NCI-H748 (cell line): ENCODE results near the gene CYGB.
"Not testable (repeated sequence)": the region's sequence is repeated elsewhere in the genome, so short reads cannot be mapped to it uniquely, and the experiment has no call there.

Experiments used
- DNase-seq: peaks from one replicate; lab custom pipeline; 2025; ENCODE audit not compliant: unreplicated experiment; lab: John Stamatoyannopoulos, UW

Gene CYGB

DNA sequence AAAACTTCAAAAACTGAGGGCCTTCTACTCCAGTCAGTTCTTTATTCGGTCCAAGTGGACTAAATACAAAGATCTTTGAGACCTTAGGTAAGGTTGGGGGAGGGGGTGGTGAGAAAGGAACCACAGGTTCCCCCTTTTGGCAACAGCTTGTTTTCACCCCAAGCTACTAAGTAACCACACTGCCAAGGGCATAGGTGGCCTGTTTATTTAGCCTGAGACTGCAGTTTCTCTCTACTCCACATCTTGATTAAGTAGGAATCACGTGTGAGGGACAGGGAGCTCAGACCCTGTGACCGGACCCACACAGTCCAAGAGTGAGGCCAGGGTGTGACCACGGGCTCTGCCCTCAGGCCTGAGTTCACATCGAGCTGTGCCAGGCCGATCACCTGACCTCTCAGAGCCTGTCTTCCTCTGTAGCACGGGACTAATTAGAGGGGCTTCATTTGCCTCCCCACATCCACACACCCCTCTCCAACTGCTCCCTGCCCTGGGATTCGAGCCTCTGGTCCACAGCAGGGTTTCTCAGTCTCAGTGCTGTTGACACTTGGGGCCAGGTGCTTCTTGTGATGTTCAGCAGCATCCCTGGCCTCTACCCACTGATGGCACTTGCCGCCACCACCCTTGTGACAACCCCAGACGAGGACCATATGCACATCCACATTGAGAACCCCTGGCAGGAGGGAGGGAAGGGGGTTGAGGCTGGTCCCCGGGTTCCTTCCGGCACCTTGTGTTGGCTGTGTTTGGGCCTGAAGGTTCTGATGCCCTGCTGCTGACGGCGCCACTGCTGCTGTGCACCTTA lies 30.3 kb upstream of the CYGB start:
- no peak for DNase-seq

DNA sequence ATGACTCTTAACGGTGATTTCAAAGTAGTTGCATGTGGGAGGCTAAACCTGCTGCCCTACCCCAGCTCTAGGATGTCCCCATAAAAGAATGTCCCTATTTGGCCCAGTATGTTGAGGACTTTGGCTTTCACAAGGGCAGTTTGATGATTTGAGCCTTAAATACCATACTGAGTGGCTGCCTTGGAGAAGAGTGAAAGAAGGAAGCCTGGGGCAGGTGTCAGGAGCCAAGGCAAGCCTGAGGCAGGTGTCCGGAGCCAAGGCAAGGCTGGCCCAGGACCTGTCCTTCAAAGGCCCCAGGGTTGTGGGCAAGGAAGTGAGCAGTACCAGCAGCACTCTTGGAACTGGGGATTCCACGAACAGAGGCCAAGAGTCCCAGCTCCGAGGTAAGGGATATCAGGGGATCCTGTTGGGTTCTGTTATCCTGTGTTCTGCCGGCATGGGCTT lies 29.5 kb upstream of the CYGB start:
- no peak for DNase-seq

DNA sequence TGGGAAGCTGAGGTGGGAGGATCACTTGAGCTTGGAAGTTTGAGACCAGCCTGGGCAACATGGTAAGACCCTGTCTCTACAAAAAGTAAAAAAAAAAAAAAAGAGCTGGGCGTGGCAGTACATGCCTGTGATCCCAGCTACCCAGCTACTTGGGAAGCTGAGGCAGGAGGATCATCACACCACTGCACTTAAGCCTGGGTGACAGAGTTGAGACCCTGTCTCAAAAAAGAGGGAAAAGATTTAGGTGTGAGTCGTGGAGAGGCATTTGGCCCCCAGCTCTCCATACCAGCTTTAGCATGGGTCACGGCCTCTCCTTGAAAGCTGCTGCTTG lies 29.1 kb upstream of the CYGB start:
- DNase-seq, result no peak

DNA sequence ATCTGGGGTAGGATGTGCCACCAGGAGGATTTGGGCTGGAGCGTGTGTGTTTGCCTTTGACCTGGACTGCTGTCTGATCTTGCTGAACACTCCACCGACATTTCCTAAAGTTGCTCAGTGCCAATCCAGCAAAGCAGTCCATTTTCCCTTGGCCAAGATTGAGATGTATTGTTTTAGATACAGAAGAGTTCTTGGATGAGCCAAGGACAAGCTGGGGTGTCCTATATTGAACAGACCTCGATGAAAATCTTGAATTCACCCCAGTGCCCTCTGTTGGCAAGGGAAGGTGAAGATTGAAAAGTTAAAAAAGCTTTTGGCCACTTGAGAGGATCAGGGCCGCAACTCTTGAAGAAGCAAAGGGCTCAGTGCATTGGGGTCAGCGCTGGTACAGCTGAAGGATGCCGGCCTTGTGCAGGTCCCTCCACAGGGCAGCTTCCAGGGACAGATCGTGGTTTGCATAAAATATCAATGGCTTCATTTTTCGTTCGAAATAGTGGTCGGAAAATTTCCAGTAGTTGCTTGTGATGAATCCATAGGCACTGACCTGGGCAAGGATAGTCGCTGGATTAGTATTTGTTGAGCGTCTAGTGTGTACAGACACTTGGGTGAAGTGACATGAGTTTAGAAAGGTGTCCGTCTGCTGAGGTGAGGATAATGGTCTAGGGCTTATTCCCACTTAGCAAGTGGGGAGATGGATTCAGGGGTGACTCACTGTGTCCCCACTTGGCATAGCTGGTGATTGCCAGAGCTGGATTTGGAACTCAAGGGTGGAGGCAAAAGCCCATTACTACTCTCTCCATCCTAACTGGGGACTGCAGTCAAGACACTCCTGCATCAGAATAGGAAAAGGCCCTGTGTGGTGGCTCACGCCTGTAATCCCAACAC lies 28.5 kb upstream of the CYGB start:
- no peak for DNase-seq

DNA sequence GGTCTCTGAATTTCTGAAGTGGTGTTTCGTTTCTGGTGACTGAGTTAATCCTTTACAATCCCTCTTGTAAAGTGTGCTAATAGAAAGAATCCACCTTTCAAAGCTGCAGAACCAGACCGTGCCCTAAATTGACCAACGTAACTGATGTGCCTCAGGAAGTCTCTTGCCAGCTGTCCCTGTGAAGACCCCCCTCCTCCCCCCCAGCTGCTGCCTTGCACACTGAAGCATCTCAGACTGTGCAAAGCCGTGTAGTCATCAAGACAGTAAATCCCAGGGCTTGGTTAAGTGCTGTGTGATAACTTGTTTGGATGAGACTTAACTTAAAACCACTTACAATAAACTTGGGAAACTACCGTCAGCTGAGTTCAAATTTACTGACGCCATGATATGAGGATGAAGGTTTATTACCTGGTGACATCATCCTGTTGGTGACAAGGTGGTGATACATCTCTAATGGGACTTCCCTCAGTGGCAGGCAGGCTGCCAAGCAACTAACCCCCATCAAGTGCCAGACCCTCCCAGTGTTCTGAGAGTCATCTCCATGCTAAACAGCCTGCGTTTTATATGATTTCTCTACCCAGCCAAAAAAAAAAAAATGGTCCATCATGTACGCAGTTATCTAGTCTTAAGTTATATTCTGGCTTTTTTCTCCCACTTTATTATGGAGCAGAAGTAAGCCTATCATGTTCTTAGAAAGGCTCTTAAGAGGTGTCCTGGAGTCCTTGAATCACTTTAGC lies 27.6 kb upstream of the CYGB start:
- DNase-seq, result not testable (repeated sequence)

DNA sequence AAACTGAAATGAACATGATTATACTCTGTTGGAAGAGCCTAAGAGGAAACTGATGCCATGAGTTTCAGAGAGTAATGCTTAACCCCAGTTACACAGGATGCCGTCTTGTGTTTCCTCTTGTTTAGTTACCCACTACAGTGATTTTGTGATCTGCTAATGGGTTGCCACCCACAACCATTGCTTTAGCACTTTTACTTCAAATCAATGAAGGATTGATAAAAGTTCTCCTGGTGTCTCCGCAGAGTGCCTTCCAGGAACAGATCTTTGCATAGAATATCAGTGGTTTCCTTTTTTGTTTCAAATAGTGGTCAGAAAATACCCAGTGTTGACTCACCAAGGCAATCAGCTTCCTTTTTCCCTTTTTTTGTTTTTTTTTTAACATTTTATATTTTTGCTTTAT lies 25.9 kb upstream of the CYGB start:
- DNase-seq, result not testable (repeated sequence)

DNA sequence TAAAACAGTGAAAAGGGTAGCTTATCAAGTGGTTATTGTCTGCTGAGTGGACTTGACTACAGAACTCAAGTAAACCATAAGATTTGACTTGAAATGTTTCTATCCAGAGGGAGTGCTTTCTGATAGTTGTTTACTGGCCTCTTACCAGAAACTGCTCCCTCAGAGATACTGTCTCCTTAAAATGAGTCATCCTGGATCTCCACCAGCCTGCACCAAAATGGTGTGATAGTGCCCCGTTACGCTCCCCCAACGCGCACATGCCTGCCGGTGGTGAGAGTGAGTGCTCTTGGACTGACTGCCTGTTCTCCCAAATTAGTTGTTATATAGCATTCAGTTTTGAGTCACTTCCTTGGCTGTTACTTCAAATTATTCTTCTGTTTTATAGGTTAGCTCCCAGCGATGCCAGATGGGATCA lies 25.2 kb upstream of the CYGB start:
- DNase-seq, result no peak

DNA sequence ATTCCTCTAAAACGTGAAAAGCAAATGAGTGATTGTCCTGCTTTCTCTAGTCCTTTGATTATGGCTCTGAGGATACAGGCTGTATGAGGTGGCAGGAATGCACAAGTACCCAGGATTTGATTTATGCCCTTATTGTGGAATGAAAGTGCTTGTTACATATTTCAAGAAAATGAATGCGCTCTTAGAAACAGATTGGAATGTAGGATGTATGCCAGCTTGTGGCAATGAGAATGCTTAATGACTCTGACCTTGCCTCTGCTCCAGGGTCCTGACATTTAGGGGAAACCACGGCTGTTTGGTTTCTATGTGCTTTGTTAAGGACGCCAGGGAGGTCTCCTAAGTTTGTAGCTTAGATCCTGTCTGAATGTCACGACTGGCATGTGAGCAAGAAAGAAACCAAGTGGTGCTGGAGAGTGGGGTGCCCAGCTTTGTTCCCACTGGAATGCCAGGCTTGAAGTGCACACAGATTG lies 24.3 kb upstream of the CYGB start:
- no peak for DNase-seq

DNA sequence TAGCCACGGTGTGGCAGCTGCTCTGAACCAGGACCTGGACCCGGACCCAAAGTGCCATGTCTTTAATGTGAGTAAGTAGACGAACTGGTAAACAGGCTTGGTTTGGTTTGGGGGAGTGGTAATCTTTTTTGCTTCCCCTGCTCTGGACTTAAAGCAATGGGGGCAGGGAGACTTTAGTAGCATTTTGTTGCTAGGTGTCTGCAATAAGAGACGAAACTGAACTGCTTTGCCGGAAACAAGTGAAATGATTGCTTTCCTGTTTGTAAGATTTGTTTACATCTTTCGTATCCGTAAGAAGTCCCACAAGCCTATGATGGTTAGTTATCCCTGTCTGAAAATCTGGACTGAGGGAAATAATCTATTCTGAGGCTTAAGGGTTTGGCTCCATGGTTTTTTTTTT lies 23.8 kb upstream of the CYGB start:
- no peak for DNase-seq

DNA sequence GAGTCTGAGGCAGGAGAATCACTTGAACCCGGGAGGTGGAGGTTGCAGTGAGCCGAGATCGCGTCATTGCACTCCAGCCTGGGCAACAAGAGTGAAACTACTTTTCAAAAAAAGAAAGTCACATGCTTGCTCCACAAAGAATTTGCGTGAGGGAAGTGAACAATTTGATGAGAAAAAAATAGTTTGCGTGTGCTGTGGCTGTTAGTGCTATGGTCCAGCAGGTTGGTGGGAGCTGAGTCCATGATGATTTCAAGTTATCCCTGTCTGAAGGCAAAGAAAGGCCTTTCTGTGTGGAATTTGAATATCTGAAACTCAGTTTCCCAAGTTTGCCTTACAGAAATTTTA lies 23.3 kb upstream of the CYGB start:
- no peak for DNase-seq

DNA sequence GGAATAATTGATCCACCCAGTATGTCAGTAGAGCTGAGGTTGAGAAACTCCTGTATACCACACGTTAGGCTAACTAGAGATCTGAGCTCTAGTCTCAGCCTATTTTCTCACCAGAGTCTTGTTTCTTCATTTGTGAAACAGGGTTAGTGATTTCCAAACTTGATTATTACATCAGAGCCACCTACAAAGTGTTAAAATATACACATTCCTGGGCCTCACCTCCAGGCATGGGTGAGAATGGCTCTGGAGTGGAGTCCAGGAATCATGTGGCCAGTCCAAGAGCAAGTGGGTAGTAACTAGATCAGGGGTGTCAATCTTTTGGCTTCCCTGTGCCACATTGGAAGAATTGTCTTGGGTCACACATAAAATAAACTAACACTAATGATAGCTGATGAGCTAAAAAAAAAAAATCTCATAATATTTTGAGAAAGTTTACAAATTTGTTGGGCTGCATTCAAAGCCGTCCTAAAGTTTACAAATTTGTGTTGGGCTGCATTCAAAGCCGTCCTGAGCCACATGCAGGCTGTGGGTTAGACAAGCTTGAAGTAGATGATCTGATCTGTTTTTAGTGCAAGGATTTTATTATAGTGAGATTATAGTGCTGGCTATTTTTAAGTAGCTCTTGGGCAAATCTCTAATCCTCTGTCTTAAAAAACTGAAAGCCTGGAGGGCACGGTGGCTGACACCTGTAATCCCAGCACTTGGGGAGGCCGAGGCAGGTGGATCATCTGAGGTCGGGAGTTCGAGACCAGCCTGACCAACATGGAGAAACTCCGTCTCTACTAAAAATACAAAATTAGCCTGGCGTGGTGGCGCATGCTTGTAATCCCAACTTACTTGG lies 22.7 kb upstream of the CYGB start:
- no peak for DNase-seq

DNA sequence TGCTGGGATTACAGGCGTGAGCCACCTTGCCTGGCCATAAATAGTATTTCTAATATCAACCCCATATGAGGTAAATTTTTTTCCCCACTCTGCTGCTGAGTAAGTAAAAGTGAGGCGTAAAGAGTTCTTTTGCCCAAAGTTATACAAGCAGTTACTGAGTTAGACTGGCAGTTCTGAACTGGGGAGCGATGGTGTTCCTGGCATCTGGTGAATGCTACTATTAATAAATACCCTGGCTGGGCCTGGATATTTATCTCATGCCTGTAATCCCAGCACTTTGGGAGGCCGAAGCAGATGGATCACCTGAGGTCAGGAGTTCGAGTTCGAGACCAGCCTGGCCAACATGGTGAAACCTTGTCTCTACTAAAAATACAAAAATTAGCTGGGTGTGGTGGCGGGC lies 22.0 kb upstream of the CYGB start:
- DNase-seq, result not testable (repeated sequence)

DNA sequence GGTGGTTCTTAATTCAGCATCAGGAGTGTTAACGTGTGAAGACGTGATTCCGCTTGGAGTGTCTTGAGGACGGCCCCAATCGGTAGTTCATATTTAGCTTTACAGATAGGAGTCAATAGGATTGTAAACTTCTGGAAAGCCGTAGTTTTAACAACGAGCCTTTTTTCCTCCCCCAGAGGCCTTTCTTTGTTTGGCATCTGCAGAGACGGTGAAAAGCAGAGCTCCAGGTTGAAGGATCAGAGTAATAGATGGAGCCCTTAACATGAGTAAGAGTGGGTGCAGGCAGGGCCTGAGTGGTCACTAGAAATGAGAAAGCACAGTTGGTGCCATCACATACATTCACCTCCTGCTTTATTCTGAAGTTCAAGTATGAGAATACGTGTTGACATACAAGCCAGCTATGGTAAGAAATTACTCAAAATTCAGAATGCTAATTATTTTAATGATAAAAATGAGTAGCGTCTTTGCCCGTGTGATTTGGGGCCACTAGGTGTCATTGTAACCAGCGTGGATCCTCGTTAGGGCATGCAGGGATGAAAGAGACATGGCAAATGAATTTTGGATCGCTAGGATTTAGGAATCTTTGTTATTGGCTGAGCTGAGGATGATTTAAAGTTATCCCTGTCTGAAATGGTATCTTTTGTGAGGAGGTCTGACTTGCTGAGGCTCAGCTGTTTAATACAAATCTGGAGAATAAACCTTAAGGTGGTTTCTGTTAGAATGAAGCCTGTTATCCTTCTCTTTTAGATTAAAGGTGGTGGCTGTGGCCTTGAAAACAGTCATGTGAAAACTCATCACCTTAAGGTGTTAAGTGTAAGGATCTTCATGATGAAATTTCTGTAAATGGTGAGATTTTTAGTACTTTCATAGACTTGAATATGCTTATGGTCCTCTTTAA lies 20.9 kb upstream of the CYGB start:
- peak; percentile 38 for DNase-seq

DNA sequence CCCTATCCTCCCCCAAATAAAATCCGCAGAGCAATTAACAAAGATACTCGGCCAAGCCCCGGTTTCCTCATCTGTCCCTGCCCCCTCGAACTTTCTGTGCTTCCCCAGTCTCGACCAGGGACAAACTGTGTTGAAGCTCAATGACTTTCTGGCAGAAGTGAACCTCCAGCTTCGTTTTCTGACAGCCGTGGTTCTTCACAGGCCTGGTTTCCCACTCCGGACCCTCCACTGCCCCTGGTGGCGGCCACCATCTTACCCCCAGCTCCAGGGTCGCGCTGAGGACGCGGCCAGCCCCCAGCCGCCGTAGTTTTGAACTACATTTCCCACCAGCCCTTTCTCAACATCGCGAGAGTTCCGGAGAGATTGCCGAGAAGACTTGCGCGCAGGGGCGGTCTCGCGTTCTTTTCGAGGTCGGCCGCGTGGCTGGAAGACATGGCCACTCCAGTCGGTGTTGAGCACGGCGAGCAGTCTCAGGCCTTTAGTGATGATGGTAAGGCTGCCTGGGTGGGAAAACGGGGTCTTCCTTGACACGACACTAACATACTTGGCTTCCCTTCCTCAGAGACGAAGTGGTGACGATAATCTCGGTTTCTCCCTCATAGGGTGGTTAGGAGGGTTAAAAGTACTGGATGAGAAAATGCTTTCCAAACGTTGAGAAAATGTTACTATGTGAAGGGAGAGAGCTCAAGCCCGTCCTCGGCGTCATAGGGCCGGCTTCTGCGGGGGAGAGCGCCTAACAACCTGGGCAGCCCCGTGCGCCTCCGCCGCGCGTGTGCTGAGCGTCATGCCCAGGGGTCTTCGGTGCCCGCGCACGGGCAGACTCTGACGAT lies 20.1 kb upstream of the CYGB start:
- DNase-seq, result peak; percentile 96

DNA sequence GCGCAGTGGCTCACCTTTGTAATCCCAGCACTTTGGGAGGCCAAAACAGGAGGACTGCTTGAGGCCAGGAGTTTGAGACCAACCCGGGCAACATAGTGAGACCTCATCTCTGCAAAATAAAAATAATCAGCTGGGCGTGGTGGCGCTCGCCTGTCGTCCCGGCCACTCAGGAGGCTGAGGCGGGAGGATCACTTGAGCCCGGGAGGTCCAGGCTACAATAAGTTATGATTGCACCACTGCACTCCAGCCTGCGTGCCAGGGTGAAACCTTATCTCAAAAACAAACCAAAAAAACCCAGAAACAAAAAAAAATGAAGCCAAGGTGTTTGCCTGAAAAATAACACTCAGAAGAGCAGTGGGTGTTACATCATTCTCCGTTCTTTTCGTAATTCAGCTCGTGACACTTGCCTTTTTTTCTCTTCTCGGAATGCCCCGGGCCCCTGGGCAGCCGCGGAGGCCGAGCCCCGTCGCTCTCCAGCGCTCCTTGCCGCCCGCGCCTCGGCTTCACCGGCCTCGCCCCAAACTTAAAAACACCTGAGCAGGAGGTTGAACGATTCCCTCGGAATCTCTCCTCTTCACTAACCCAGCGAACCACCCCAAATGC lies 19.4 kb upstream of the CYGB start:
- peak; percentile 38 for DNase-seq

DNA sequence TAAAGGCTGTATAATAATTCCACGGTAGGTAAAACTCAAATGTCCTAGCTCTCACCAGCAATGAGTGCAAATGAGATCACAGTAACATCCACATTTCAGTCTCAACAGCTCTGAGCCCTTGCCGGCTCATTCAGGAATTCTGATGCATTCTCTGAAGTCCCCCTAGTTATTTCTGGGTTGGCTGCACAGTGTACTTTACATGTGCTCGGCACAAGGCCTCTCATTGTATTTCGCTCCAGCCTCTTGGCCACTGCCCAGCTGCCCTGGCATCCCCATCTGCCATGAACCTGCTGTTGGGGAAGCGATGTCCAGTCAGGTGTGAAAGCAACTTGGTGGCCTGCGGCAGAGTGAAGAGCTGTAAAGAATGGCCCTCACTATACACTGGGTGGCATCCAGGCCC lies 16.6 kb upstream of the CYGB start:
- no peak for DNase-seq

DNA sequence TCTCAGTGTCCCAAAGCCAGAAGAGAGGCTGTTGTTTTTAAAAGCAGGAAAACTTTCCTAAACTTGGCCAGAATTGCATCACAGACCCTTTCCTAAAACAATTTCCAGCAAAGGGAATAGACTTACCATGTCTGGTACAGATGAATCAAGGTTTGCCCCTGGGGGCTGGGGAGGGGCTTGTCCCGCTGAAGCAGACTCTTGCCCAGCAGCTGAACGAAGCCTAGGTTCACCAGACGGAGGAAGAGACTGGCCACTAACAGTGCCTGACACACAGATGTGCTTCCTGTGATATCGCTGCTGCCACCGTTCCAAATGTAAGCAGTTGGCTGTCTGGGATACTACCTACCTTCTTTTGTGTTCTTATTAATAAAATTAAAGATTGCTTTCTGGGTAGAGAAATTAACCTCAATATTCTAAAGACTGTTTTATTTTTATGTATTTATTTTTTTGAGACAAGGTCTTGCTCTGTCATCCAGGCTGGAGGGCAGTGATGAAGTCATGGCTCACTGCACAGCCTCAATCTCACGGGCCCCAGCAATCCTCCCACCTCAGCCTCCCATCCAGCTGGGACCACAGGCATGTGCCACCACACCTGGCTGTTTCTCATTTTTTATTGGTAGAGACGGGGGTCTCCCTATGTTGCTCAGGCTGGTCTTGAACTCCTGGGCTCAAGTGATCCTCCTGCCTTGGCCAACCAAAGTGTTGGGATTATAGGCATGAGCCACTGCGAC lies 15.8 kb upstream of the CYGB start:
- no peak for DNase-seq

DNA sequence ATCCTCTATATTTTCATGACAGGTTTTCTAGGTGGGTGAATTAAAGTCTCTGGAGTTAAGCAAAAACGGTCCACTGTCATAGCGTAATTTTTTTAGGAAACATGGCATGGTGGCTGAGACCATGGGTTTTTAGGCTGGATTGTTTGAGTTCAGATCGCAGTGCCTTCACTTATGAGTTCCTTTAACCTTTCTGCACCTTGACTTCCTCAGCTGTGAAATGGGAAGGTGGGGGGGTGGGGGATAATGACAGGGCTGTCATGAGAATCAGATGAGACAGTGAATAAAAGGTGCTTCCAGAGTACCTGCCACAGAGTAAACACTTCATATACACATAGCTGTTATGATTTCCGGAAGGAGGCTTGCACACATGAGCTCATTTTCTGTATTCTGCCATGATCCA lies 14.2 kb upstream of the CYGB start:
- no peak for DNase-seq
